Cardiac muscle cell (in vitro differentiated cells and primary cell): Measurements from ENCODE around the gene DHX15. TPM values are rescaled to one million over a fixed set of nuclear protein-coding genes. Genes with fewer than 3 reads are reported as not detected.

ENCODE experiments used
- DNase-seq, 2 donors: peaks; one replicate each; pipeline versions ENCODE4 v3.0.0 to v3.0.0-alpha.2; 2010 to 2017; ENCODE audit warnings: low read depth in 1 of 2, low spot score in 1 of 2
- H3K27ac ChIP-seq: fragments of 200-600 bp; sonication (generic); 2 replicates; pipeline ENCODE4 v1.5.1; 2016
- H3K27me3 ChIP-seq: fragments of 200-600 bp; sonication (generic); 2 replicates; pipeline ENCODE4 v1.6.0; 2016; ENCODE audit warnings: control low read depth
- H3K36me3 ChIP-seq: fragments of 200-600 bp; sonication (generic); 2 replicates; pipeline ENCODE4 v1.5.1; 2016; ENCODE audit warnings: control low read depth
- H3K4me1 ChIP-seq: fragments of 200-600 bp; sonication (generic); 2 replicates; pipeline ENCODE4 v1.8.1; 2017; ENCODE audit warnings: low read depth, mild to moderate bottlenecking, mixed run types
- H3K4me3 ChIP-seq: fragments of 200-600 bp; sonication (generic); 2 replicates; pipeline ENCODE4 v1.5.1; 2016; ENCODE audit warnings: mild to moderate bottlenecking
- H3K9me3 ChIP-seq: fragments of 200-600 bp; sonication (generic); 2 replicates; pipeline ENCODE4 v1.5.1; 2017; ENCODE audit warnings: low read depth, mild to moderate bottlenecking, control low read depth
- polyA plus RNA-seq: library from polyadenylated mRNA; unstranded; fragments of >200 nt; fragmentation: Nextera tagmentation; extraction: Ambion mirVana; gene quantifications from 2 replicates; pipeline ENCODE4 v1.2.1, GENCODE V29; 2016
- total RNA-seq: library from RNA; depleted of rRNA; stranded (reverse); fragments of >200 nt; gene quantifications from 2 replicates; pipeline ENCODE4 v1.2.3, GENCODE V29; 2016
- TF ChIP-seq, protein P1 (sequence below): IDR thresholded peaks from 2 replicates; pipeline ENCODE4 v1.5.1; 2012; ENCODE audit warnings: low read depth, mild to moderate bottlenecking, low read length

The DHX15 gene
- total and polyA plus RNA-seq, 2 experiments from 2014 or later, result 78.4 to 109 TPM

DNA sequence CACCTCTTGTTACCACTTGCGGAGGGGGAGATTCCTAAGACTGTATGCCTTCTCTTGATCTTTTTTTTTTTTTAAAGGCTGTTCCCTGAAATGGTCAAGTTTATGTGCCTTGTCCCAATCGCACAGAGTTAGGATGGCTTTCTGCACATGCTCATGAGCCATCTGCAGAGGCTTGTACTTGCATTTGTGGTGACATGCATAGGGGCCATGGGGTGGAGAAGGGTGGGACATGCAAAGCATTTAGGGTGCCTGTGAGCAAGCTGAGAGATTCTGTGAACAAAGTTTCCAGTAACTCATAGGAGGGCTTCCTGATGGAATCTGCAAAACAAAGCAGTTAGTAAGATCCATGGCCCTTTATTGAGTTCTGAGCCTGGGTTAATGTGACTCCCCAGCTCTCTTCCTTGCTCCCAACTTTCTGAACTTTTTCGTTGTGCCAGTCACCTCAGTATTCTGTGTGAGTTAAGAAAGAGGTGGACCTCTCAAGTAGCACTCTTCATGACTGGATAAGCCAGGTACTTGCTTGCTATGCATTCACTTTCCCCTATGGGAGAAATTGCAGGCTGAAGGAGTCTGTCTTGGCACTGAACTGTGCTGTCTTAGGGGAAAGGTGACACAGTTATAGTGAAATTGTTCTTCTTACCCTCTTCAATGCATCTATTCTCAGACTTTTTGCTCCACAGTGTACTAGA lies 37.9 kb upstream of the DHX15 start:
- H3K27me3 ChIP-seq, result no peaks in the 10 kb centered on the region
- H3K4me3 ChIP-seq, result no peak overlapping the region
- no peaks in the 10 kb centered on the region for H3K9me3 ChIP-seq
- no peak for DNase-seq
- H3K4me1 ChIP-seq, result no peaks in the 10 kb centered on the region
- H3K36me3 ChIP-seq, result no peaks in the 10 kb centered on the region
- H3K27ac ChIP-seq, result no peak overlapping the region
- TF ChIP-seq, protein P1, sequence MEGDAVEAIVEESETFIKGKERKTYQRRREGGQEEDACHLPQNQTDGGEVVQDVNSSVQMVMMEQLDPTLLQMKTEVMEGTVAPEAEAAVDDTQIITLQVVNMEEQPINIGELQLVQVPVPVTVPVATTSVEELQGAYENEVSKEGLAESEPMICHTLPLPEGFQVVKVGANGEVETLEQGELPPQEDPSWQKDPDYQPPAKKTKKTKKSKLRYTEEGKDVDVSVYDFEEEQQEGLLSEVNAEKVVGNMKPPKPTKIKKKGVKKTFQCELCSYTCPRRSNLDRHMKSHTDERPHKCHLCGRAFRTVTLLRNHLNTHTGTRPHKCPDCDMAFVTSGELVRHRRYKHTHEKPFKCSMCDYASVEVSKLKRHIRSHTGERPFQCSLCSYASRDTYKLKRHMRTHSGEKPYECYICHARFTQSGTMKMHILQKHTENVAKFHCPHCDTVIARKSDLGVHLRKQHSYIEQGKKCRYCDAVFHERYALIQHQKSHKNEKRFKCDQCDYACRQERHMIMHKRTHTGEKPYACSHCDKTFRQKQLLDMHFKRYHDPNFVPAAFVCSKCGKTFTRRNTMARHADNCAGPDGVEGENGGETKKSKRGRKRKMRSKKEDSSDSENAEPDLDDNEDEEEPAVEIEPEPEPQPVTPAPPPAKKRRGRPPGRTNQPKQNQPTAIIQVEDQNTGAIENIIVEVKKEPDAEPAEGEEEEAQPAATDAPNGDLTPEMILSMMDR, result no peak

DNA sequence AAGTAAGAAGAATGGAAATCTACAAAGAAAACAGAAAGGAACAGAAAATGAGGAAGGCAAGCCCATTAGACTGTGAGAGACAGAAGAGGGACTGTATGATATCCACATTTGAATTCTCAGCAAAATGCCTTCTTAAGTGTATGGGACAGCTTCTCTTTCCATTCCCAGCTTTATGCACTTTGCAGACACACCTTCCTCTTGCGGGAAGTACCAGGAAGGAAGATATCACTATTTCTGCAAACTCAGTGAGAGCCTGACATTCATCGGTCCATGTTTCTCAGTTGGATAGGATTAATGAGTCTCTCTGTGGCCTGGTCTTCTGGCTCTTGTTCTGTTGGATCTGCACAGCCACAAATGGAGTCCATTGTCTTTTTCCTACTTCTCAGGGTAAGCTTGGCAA lies 31.6 kb upstream of the DHX15 start:
- no peaks in the 10 kb centered on the region for H3K36me3 ChIP-seq
- H3K27ac ChIP-seq, result no peak overlapping the region
- no peaks in the 10 kb centered on the region for H3K4me1 ChIP-seq
- H3K4me3 ChIP-seq, result no peak overlapping the region
- no peaks in the 10 kb centered on the region for H3K9me3 ChIP-seq
- H3K27me3 ChIP-seq, result no peaks in the 10 kb centered on the region
- TF ChIP-seq, protein P1, result no peak
- no peak for DNase-seq

DNA sequence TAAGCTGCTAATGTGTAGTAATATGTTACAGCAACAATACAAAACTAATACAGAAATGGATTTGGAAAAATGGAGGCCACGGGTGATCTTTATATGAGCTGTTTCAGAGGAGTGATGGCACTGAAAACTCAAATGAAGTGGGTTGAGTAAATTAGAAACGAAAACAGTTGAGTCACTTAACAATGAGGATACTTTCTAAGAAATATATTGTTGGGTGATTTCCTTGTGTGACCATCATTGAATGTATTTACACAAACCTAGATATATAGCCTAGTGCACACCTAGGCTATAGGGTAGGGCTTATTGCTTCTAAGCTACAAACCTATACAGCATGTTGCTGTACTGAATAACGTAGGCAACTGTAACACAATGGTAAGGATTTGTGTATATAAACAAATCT lies 30.5 kb upstream of the DHX15 start:
- TF ChIP-seq, protein P1, result no peak
- no peaks in the 10 kb centered on the region for H3K4me1 ChIP-seq
- DNase-seq, result no peak
- no peak overlapping the region for H3K4me3 ChIP-seq
- H3K36me3 ChIP-seq, result no peaks in the 10 kb centered on the region
- no peaks in the 10 kb centered on the region for H3K27me3 ChIP-seq
- no peak overlapping the region for H3K27ac ChIP-seq
- no peaks in the 10 kb centered on the region for H3K9me3 ChIP-seq

DNA sequence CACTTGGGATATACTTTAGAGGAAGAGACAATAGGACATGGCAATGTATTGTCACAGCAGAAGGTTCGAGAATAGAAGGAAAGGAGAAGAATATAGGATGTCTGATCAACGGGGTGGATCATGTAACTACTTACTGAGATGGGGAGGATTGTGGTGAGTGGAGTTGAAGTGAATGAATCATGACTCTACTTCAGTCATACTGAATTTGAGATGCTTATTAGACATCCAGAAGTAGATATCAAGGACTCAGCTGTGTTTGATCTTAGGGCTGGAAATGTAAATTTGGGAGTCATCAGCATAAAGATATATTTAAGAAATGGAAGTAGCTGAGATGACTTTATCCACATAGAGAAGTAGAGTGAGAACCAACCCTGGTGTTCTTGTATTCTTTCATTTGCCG lies 29.1 kb upstream of the DHX15 start:
- H3K4me3 ChIP-seq, result no peak overlapping the region
- DNase-seq, result no peak

DNA sequence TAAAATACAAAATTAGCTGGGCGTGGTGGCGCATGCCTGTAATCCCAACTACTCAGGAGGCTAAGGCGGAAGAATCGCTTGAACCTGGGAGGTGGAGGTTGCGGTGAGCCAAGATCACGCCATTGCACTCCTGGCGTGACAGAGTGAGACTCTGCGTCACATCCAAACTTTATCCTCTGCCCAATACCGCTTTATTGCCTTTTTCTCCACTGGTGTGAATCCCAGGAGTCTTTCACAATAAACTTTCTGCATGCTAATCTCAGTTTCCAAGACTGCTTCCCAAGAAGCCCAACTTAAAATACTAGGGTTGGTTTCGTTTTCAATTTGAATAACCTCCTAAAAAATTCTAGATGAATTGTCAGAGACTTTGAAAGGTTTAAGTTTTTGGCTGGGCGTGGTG lies 27.2 kb upstream of the DHX15 start:
- no peaks in the 10 kb centered on the region for H3K27me3 ChIP-seq
- no peak overlapping the region for H3K27ac ChIP-seq
- TF ChIP-seq, protein P1, result no peak
- H3K36me3 ChIP-seq, result no peaks in the 10 kb centered on the region
- DNase-seq, result peak in 1 of 2 donors; percentile 11
- no peak overlapping the region for H3K4me3 ChIP-seq
- no peaks in the 10 kb centered on the region for H3K4me1 ChIP-seq
- no peaks in the 10 kb centered on the region for H3K9me3 ChIP-seq

More for the DNA sequence above, 29.1 kb upstream of the DHX15 start:
- Histone ChIP-seq H3K36me3 (no peaks in the 10 kb centered on the region), H3K9me3 (no peaks in the 10 kb centered on the region), H3K27ac (no peak overlapping the region), H3K27me3 (no peaks in the 10 kb centered on the region), H3K4me1 (no peaks in the 10 kb centered on the region)
- TF ChIP-seq, protein P1, result no peak
